ENCODE results near the gene ATP13A1.

- TF ChIP-seq, protein P1, sequence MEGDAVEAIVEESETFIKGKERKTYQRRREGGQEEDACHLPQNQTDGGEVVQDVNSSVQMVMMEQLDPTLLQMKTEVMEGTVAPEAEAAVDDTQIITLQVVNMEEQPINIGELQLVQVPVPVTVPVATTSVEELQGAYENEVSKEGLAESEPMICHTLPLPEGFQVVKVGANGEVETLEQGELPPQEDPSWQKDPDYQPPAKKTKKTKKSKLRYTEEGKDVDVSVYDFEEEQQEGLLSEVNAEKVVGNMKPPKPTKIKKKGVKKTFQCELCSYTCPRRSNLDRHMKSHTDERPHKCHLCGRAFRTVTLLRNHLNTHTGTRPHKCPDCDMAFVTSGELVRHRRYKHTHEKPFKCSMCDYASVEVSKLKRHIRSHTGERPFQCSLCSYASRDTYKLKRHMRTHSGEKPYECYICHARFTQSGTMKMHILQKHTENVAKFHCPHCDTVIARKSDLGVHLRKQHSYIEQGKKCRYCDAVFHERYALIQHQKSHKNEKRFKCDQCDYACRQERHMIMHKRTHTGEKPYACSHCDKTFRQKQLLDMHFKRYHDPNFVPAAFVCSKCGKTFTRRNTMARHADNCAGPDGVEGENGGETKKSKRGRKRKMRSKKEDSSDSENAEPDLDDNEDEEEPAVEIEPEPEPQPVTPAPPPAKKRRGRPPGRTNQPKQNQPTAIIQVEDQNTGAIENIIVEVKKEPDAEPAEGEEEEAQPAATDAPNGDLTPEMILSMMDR (IDR thresholded peaks at IDR 0.05): no peak
- TF ChIP-seq POLR2A (IDR thresholded peaks at IDR 0.05): no peak
Measured at GRCh38 chr19:19637523-19638251, 25.8 kb downstream of the ATP13A1 start.

All from body of pancreas (tissue), 4 donors.